HL-60 (cell line): ENCODE data around the gene DPT.

Source experiments
- DNase-seq, 2 experiments: peaks; one replicate each; pipeline ENCODE4 v3.0.0-alpha.2; 2010 to 2020; ENCODE audit warnings: low read depth in 1 of 2, low spot score in 1 of 2
- H3K27ac ChIP-seq: fragments of 250-450 bp; sonication (Bioruptor Pico); replicated peaks from 2 replicates; pipeline ENCODE4 v1.5.1; 2020; ENCODE audit warnings: mild to moderate bottlenecking, moderate library complexity
- H3K27me3 ChIP-seq: fragments of 250-450 bp; sonication (Bioruptor Pico); 2 replicates; pipeline ENCODE4 v1.5.1; 2021; ENCODE audit warnings: mild to moderate bottlenecking, moderate library complexity; ENCODE audit not compliant: insufficient read depth, poor library complexity, severe bottlenecking
- H3K4me3 ChIP-seq: replicated peaks from 2 replicates; pipeline ENCODE4 v1.5.1; 2011; ENCODE audit warnings: mild to moderate bottlenecking, control low read depth, low read length; ENCODE audit not compliant: insufficient read depth
- CTCF ChIP-seq: IDR thresholded peaks from one replicate; pipeline ENCODE4 v1.5.1; 2011; ENCODE audit warnings: low read length, control low read depth, inconsistent platforms; ENCODE audit not compliant: insufficient read depth
- GABPA ChIP-seq: IDR thresholded peaks from 2 replicates; pipeline ENCODE4 v1.6.1; 2012; ENCODE audit warnings: low read depth
- POLR2AphosphoS5 ChIP-seq: IDR thresholded peaks from 2 replicates; pipeline ENCODE4 v1.6.1; 2012; ENCODE audit warnings: low read depth
- REST ChIP-seq: IDR thresholded peaks from 2 replicates; pipeline ENCODE4 v1.6.1; 2012; ENCODE audit warnings: low read depth; ENCODE audit not compliant: insufficient replicate concordance
- SPI1 ChIP-seq: IDR thresholded peaks from 2 replicates; pipeline ENCODE4 v1.6.1; 2012; ENCODE audit warnings: low read depth, mild to moderate bottlenecking, borderline replicate concordance

The DPT gene

GRCh38 chr1:168697356-168698126 is 31.5 kb downstream of the DPT start:
- peaks cover 8% of the 10 kb centered on the region for H3K27me3 ChIP-seq
- H3K4me3 ChIP-seq, result no peak overlapping the region
- TF ChIP-seq GABPA (no peak), POLR2AphosphoS5 (no peak), CTCF (no peak), SPI1 (no peak), REST (no peak)
- DNase-seq, result no peak
- no peak overlapping the region for H3K27ac ChIP-seq

- Histone ChIP-seq H3K4me3 (no peak overlapping the region), H3K27ac (no peak overlapping the region), H3K27me3 (peaks cover 7% of the 10 kb centered on the region)
- no peak for TF ChIP-seq POLR2AphosphoS5
- TF ChIP-seq REST, result no peak
- TF ChIP-seq SPI1, result no peak
- no peak for TF ChIP-seq GABPA
- TF ChIP-seq CTCF, result no peak
- no peak for DNase-seq
Observed at GRCh38 chr1:168696125-168696760, 32.8 kb downstream of the DPT start.

- TF ChIP-seq CTCF, result no peak
- TF ChIP-seq GABPA, result no peak
- TF ChIP-seq SPI1, result no peak
- TF ChIP-seq POLR2AphosphoS5, result no peak
- no peak for TF ChIP-seq REST
- DNase-seq, result no peak
- no peak overlapping the region for H3K4me3 ChIP-seq
- H3K27me3 ChIP-seq, result no peaks in the 10 kb centered on the region
- H3K27ac ChIP-seq, result no peak overlapping the region
Observed at GRCh38 chr1:168693872-168694238, 35.2 kb downstream of the DPT start.
